ENCODE results near the gene MED14.

Gene MED14

DNA sequence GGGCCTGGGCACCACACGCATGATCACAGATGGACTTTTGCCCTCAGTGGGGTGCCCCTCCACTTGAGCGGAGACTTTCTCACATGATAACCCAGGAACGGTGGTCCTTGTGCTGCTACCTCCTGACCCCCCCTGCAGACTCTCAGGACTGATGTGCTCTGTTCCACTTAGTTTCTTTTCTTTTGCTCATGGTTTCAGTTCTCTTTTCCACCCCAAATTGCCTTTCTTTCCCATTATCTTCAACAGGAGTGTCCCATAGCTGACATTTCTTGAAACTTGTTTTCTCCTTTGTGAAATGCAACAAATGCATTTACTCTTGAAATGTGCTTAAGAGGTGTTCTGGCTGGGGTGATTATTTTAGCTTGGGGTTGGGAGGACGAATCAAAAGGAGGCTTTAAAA, 103.1 kb downstream of the MED14 start:
- no peaks in the 10 kb centered on the region for H4K20me1 ChIP-seq (ENCODE audit: insufficient read depth)
- H3K27me3 ChIP-seq (ENCODE audit: insufficient read depth, low read depth), result no peaks in the 10 kb centered on the region
- H3K9ac ChIP-seq, result no peak overlapping the region
- H3K36me3 ChIP-seq (ENCODE audit: insufficient read depth), result no peaks in the 10 kb centered on the region
- H2AFZ ChIP-seq (ENCODE audit: low read depth), result no peak overlapping the region
- H3K79me2 ChIP-seq (ENCODE audit: insufficient read depth, low read depth), result no peaks in the 10 kb centered on the region
- H3K4me1 ChIP-seq (ENCODE audit: low read depth, poor library complexity, severe bottlenecking), result peaks cover 4% of the 10 kb centered on the region
- TF ChIP-seq, protein P1, sequence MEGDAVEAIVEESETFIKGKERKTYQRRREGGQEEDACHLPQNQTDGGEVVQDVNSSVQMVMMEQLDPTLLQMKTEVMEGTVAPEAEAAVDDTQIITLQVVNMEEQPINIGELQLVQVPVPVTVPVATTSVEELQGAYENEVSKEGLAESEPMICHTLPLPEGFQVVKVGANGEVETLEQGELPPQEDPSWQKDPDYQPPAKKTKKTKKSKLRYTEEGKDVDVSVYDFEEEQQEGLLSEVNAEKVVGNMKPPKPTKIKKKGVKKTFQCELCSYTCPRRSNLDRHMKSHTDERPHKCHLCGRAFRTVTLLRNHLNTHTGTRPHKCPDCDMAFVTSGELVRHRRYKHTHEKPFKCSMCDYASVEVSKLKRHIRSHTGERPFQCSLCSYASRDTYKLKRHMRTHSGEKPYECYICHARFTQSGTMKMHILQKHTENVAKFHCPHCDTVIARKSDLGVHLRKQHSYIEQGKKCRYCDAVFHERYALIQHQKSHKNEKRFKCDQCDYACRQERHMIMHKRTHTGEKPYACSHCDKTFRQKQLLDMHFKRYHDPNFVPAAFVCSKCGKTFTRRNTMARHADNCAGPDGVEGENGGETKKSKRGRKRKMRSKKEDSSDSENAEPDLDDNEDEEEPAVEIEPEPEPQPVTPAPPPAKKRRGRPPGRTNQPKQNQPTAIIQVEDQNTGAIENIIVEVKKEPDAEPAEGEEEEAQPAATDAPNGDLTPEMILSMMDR (conservative IDR thresholded peaks at IDR 0.05; ENCODE audit: low read depth, low read length), result no peak
- no peak overlapping the region for H3K4me3 ChIP-seq (IDR thresholded peaks at IDR 0.05; ENCODE audit: insufficient read depth, low read depth, low read length)
- no peak overlapping the region for H3K27ac ChIP-seq
- H3K4me2 ChIP-seq, result no peak overlapping the region

DNA sequence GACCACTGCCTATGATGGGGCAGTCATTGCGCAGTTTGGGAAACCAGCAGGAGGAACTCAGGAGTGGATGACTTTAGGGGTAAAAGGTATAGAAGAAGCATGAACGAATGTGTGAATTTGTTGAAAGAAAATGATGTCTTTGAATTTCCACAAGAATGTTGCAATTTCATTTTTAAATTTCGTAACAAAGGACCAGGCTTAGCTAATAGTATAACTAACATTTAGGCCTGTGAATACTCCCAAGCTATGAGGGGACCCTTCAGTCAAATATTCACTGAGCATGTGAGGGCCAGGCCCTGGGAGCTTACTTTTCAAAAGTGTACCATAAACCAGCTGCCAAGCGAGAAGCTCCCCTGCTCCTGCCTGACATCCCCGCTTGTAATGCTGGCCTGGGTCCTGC, 106.8 kb downstream of the MED14 start:
- Histone ChIP-seq H3K27me3 (ENCODE audit: insufficient read depth, low read depth) (no peaks in the 10 kb centered on the region), H3K4me2 (no peak overlapping the region), H4K20me1 (ENCODE audit: insufficient read depth) (no peaks in the 10 kb centered on the region), H3K4me3 (IDR thresholded peaks at IDR 0.05; ENCODE audit: insufficient read depth, low read depth, low read length) (no peak overlapping the region), H3K9ac (no peak overlapping the region), H3K27ac (no peak overlapping the region), H2AFZ (ENCODE audit: low read depth) (no peak overlapping the region), H3K4me1 (ENCODE audit: low read depth, poor library complexity, severe bottlenecking) (peaks cover 4% of the 10 kb centered on the region), H3K36me3 (ENCODE audit: insufficient read depth) (no peaks in the 10 kb centered on the region), H3K79me2 (ENCODE audit: insufficient read depth, low read depth) (no peaks in the 10 kb centered on the region)
- TF ChIP-seq, protein P1 (conservative IDR thresholded peaks at IDR 0.05; ENCODE audit: low read depth, low read length), result no peak

DNA sequence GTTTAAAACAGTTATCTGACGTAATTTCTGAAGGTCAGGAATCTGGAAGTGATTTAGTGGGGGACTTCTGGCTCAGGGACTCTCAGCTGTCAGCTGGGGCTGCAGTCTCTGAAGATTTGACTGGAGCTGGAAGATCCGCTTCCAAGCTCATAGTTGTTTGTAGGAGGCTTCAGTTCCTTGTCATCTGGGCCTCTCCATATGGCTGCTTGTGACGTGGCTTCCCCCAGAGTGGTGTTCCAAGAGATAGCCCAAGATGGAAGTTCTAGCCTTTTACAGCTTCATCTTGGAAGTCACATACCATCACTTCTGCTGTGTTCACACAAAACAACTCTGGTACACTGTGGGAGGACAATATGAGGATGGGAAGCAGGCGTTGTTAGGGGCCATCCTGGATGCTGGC, 110.0 kb downstream of the MED14 start:
- TF ChIP-seq, protein P1 (conservative IDR thresholded peaks at IDR 0.05; ENCODE audit: low read depth, low read length), result no peak
- H3K79me2 ChIP-seq (ENCODE audit: insufficient read depth, low read depth), result no peaks in the 10 kb centered on the region
- no peaks in the 10 kb centered on the region for H3K36me3 ChIP-seq (ENCODE audit: insufficient read depth)

DNA sequence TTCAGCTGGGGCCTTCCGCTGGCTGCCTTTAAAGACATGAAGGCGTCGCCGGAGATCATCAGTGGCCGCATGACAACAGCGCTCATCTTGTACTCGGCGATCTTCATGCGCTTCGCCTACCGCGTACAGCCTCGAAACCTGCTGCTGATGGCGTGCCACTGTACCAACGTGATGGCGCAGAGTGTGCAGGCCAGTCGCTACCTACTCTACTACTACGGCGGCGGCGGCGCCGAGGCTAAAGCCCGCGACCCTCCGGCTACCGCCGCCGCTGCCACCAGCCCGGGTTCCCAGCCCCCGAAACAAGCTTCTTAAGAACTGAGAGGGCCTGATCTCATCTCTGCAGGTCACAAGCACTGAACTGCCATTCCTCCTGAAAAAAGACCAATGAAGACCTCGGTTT, 111.7 kb downstream of the MED14 start:
- Histone ChIP-seq H3K36me3 (ENCODE audit: insufficient read depth) (no peaks in the 10 kb centered on the region), H2AFZ (ENCODE audit: low read depth) (no peak overlapping the region), H3K9ac (no peak overlapping the region), H4K20me1 (ENCODE audit: insufficient read depth) (no peaks in the 10 kb centered on the region), H3K4me1 (ENCODE audit: low read depth, poor library complexity, severe bottlenecking) (no peaks in the 10 kb centered on the region), H3K27ac (no peak overlapping the region), H3K4me3 (IDR thresholded peaks at IDR 0.05; ENCODE audit: insufficient read depth, low read depth, low read length) (no peak overlapping the region), H3K79me2 (ENCODE audit: insufficient read depth, low read depth) (no peaks in the 10 kb centered on the region), H3K27me3 (ENCODE audit: insufficient read depth, low read depth) (no peaks in the 10 kb centered on the region), H3K4me2 (no peak overlapping the region)
- TF ChIP-seq, protein P1 (conservative IDR thresholded peaks at IDR 0.05; ENCODE audit: low read depth, low read length), result no peak

More for the DNA sequence above, 110.0 kb downstream of the MED14 start:
- H3K4me3 ChIP-seq (IDR thresholded peaks at IDR 0.05; ENCODE audit: insufficient read depth, low read depth, low read length), result no peak overlapping the region
- no peaks in the 10 kb centered on the region for H4K20me1 ChIP-seq (ENCODE audit: insufficient read depth)
- H3K4me1 ChIP-seq (ENCODE audit: low read depth, poor library complexity, severe bottlenecking), result no peaks in the 10 kb centered on the region
- no peaks in the 10 kb centered on the region for H3K27me3 ChIP-seq (ENCODE audit: insufficient read depth, low read depth)
- no peak overlapping the region for H2AFZ ChIP-seq (ENCODE audit: low read depth)
- H3K4me2 ChIP-seq, result no peak overlapping the region
- no peak overlapping the region for H3K9ac ChIP-seq
- H3K27ac ChIP-seq, result no peak overlapping the region
